GM19023 (cell line): ENCODE results near the gene DAAM1.
A peak's percentile ranks its signal among the peaks of the same experiment; 100 is the strongest.

ENCODE experiments used
- ATAC-seq: cut with Tn5 transposase; IDR thresholded peaks from one replicate; pipeline ENCODE4 v1.9.1; 2021; ENCODE audit warnings: mild to moderate bottlenecking, moderate library complexity; ENCODE audit not compliant: unreplicated experiment

Gene DAAM1

DNA sequence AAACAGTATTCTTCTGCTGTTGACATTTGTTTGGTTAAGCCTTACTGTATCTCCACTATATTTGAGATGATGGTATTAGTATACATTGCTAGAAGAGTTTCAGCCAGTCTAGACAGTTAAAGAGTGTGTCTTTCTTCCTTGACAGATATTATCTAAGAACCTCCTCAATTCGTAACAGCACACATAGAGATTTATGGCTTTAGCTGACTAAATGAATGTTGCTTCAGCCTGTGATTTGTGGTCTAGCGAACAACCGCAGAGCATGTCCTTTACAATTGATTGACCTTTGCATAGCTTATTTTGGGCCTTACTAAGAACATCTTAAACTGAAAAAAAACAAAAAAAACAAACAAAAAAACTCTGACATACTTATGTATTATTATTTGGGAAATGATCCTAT lies 122.2 kb downstream of the DAAM1 start:
- no peak for ATAC-seq

GRCh38 chr14:59311723-59312122 lies 123.3 kb downstream of the DAAM1 start:
- ATAC-seq = no peak

GRCh38 chr14:59313144-59313651 lies 124.7 kb downstream of the DAAM1 start:
- peak; percentile 62 for ATAC-seq

DNA sequence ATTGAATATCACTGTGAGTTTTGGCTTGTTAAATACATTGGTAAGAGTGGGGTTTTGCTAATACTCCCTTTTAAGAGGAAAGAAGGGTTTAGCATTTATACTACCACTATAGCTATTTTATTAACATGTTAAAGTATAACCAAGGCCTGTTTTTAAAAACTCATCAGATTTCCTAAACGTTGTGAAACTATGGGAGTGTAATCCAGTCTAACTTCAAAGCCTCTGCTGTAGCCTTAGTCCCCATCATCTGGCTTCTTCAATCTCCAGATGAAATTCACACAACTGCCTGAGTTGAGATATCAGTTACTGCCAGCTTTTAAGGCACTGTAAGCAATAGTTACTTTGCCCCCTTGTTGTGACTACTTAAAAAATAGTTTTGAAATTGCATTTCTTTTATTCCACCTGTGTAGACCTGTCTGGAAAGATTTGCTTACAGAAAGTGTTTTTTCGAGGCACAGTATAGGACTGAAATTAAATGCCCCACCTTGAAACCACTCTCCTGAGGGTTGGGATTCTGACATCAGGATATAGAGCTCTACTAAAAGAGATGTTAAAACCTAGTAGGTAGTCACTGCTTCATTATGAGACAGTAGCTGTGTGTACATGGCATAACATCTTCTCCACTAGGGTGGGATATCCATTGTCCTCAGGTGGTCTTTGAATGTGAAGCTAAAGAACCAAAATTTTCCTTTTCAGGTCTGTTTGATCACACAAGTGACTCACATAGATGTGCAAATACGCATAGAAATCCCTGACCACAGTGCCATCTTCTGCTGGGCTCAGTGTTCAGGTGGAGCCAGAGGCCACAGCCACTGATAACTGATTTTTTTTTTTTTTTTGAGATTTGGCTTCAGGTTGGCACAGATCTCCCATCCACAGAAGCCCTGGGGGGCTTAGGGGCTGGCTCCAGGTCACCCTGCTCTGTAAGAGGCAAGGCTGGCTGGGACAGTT lies 125.5 kb downstream of the DAAM1 start:
- ATAC-seq = no peak

- no peak for ATAC-seq
Observed at GRCh38 chr14:59314953-59315599, 126.6 kb downstream of the DAAM1 start.

- no peak for ATAC-seq
Observed at GRCh38 chr14:59316151-59316830, 127.8 kb downstream of the DAAM1 start.

- ATAC-seq = no peak
Observed at GRCh38 chr14:59317346-59317745, 128.9 kb downstream of the DAAM1 start.

GRCh38 chr14:59317798-59318505 lies 129.5 kb downstream of the DAAM1 start:
- ATAC-seq = no peak

GRCh38 chr14:59318908-59319307 lies 130.4 kb downstream of the DAAM1 start:
- no peak for ATAC-seq

- ATAC-seq = no peak
Observed at GRCh38 chr14:59320361-59320760, 131.9 kb downstream of the DAAM1 start.

DNA sequence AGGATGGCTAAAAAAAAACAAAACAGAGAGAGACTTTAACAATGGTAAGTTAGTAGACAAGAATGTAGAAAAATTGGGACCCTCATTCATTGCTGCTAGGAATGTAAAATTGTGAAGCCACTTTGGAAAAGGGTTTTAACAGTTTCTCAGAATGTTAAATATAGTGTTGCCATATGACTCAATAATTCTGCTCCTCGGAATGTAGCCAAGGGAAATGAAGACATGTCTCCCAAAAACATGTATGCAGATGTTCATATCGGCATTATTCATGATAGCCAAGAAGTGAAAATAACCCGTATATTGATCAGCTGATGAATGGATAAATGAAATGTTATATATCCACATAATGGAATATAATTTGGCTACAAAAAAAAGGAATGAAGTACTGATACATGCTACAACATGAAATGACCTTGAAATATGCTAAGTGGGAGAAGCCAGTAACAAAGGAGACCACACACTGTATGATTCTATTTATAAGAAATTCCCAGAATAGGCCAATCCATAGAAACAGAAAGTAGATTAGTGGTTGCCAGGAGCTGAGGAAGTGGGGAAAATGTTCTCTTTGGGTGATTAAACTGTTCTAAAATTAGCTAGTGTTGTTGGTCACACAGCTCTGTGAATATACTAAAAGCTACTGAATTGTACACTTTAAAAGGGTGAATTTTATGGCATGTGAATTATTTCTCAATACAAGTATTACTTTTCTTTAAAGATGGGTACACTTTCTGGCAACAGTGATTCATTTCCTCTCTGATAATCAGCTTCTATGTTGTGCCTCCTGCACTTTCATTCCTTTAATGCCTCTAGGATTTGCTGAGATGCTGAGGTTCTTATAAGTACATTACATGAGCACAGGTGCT lies 132.5 kb downstream of the DAAM1 start:
- no peak for ATAC-seq

DNA sequence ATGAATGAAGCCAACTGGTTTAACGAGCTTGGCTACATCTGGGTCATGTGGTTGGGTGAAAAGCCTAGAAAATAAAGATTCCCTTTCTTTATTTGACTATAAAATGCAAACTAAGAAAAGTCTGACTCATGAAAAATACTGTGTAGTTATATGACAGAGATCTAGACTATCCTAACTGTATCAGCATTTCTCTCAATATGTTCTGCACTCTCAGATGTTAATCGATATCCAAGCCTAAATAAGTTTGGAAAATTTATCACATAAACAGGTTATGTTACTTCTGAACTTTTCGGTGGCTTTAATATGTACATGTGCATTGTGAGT lies 133.1 kb downstream of the DAAM1 start:
- ATAC-seq = no peak

DNA sequence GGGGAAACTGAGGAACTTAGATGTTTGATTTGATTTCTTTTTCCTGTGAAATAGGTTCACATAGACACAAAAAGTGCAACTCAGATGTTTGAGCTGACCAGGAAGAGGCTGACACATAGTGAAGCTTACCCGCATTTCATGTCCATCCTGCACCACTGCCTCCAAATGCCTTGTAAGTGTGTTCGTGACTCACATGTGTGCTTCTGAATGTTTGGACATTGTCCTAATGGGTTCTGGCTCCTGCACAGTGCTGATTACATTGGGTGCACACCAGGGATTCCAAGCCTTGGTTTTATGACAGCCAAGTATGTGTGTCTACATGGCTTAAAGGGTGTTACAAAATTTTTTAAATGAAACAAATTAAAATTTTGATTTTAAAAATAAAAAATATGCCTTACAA lies 137.4 kb downstream of the DAAM1 start:
- ATAC-seq = no peak

DNA sequence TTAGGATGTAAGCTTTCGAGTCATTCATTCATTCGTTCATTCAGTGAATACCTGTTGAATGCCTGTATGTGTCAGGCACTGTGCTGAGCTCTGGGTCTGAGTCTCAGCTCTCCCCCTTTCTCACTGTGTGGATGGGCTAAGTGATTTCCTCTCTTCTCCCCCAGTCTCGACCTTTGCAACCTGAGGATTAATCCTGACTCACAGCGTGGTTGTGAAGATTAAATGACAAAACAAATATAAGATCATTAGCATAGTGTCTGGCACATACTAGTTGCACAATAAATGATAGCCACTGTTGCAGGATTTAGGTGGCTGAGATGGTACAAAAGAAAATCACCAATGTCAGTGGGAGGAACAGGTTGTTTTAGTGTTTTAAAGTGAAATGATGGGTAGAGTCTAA lies 140.0 kb downstream of the DAAM1 start:
- ATAC-seq = no peak

DNA sequence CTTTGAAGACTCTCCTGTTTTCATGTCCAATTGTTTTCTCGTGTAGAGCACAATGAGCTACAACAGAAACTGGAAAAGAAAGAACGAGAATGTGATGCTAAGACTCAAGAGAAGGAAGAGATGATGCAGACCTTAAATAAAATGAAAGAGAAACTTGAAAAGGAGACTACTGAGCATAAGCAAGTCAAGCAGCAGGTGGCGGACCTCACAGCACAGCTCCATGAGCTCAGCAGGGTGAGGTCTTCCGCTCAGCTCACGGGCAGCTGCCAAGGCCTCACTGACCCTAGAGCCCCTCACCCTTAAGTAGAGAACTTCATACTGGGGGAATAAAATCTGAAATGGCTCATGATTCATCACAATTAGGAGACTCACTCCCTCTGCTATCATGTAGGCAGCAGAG lies 142.0 kb downstream of the DAAM1 start:
- ATAC-seq = peak; percentile 95

DNA sequence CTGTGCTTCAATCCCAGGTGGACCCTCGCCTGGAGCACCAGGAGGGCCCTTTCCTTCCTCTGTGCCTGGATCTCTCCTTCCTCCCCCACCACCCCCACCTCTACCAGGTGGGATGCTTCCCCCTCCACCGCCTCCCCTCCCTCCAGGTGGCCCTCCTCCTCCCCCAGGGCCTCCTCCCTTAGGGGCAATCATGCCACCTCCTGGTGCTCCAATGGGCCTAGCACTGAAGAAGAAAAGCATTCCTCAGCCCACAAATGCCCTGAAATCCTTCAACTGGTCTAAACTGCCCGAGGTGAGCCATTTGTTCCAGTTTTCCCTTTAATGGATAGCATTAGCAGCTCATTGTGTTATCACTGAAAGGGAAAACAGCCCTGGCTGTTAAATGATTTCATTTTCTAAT lies 142.8 kb downstream of the DAAM1 start:
- no peak for ATAC-seq

DNA sequence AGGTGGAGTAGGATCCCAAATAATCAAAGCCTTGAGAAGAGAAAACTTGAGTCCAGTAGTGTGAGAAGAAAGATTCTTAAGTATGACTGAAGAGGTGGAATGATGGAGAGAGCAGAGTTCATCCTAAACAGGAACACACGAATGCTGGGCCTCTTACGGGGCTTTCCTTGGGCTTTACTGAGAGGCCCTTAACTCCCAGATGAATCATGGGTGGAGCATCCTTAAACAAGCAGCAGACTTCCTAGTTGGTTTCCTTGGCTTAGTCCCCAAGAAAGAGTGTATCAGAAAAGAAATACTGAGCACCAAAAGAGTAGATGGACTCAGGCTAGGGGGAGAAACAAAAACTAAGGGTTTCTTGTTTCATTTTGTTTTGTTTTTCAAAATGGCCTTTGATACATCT lies 144.3 kb downstream of the DAAM1 start:
- ATAC-seq = no peak

DNA sequence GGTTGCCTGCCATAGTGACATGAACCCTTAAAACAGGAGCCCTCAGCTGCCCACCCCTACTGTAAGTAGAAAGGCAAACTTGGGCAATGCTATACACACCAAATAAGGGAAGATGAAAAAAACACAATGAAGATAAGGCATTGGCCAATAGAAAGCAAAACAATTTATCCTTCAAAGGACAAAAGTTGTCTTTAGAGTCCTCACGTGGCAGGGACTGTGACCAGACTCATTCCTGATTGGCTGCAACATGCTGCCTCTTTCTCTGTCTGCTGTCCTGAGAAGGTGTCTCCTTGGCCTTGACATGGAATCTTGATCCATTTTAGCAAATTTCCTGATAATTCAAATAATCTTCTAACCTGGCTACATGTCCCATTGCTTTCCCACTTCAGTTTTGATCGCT lies 144.8 kb downstream of the DAAM1 start:
- ATAC-seq = no peak

GRCh38 chr14:59333668-59334067 lies 145.2 kb downstream of the DAAM1 start:
- ATAC-seq = no peak

GRCh38 chr14:59334253-59334652 lies 145.8 kb downstream of the DAAM1 start:
- no peak for ATAC-seq
